ENCODE measurements around the gene RTN4IP1.

RTN4IP1 gene, protein sequence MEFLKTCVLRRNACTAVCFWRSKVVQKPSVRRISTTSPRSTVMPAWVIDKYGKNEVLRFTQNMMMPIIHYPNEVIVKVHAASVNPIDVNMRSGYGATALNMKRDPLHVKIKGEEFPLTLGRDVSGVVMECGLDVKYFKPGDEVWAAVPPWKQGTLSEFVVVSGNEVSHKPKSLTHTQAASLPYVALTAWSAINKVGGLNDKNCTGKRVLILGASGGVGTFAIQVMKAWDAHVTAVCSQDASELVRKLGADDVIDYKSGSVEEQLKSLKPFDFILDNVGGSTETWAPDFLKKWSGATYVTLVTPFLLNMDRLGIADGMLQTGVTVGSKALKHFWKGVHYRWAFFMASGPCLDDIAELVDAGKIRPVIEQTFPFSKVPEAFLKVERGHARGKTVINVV

DNA sequence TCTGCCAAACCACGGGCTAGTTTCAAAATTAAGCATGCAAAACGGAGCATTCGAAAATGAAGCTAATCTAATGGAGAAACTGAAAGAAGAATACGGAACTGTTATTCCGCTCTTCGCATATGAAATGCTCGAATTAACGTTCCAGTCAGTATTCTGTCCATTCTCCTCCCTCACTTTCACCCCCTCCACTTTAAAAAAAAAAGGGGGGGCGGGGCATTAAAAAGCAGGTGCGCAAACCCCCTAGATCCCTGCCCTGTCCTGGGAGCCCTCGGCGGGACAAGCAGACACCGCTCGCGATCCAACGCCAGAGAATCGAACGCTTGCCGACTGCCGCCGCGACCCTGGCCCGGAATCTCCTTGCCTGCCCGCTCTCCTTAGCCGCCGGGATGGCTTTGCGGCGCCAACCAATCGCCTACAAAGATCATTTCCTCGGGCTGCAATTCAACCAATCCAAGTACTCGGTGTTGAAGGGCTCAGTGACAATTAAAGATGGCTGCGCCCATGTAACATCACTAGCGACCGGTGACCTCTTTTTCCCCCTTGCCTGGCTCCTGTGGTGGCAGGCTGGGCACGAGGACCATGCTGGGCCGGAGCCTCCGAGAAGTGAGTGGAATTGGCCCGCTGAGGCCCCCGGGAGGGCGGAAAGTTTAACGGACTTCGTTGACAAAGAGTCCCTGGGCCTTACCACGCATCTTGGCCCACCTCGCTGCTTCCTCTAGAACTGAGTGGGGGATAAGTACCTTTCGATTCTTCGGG, at the start of gene RTN4IP1, which contains the start of gene QRSL1:
RTN4IP1 (minus strand) TSS at position 396 of the 756 bp plus-strand sequence. CDS start 477 bp downstream, outside the sequence.
QRSL1 (plus strand) TSS at position 476 of the 756 bp plus-strand sequence; CDS start at position 580, 104 bp downstream.
- peak; percentile 99 for DNase-seq (ENCODE audit: low spot score)

DNA sequence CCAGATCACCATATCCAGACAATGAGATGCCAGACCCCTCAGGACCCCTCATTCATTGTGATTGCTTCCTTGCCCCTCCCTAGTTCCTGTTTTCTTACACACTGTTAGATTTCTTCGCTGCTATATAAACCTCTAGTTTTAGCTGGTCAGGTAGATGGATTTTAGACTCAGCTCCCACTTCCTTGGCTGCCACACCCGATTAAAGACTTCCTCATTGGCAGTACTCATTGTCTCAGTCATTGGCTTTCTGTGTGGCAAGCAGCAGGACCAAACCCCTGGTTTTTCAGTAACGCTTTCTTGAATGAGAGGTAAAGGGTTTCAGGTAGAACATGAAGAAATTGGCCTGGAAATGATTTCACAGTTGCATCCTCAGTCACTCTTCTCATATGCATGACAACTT, 48.0 kb upstream of the RTN4IP1 start:
- DNase-seq (ENCODE audit: low spot score): no peak

DNA sequence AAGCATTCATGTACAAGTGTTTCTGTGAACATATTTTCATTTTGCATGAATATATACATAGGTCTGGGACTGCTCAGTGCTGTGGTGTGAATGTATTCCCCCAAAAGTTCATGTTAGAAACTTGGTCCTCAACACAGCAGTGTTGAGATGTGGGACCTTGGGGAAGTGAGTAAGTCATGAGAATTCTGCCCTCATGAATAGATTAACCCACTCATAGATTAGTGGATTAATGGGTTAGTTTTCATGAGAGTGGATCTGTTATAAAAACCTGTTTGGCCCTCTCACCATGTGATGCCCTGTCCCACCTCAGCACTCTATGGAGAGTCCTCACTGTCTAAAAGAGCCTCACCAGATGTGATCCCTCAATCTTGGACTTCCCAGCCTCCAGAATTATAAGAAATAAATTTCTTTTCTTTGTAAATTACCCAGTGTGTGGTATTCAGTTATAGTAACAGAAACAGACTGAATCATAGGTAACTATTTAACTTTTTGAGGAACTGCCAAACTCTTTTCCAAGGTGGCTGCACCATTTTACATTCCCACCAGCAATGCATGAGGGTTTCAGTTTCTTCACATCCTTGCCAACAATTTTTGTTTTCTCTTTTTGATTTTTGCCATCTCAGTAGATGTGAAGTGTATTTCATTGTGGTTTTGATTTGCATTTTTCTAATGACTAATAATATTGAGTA, 45.4 kb upstream of the RTN4IP1 start:
- DNase-seq (ENCODE audit: low spot score): no peak

DNA sequence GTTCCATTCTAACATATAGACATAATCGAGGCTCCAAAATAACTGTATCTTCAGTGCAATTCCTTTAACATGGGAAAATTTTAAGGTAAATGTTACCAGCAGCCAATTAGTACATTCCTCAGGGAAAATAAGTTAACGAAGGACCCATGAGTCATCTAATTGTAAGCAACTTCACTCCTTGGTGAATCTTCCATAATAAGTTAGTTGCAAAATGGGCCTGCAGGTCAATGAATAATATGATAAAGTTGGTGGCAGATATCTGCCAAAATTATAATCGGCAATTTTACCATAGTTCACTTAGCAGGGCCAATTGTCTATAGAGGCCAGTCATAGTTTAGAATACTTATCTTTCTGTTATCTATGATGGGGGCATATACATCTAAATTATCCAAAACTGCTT, 42.4 kb upstream of the RTN4IP1 start:
- no peak for DNase-seq (ENCODE audit: low spot score)

DNA sequence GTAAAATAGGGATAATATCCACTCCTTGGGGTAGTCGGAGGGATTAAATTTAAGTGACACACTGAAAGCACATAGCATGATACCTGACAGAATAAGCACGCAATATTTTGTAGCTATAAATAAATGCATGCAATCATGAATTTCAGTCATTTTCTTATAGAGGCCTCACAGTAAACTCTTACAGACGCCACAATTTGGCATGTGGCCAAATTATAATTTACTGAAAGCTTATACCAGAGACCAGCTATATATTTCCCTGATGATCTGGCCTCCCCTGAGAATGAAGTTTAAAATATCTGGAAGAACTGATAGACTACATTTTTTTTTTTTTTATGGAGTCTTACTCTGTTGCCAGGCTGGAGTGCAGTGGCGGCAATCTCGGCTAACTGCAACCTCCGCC, 40.9 kb upstream of the RTN4IP1 start:
- DNase-seq (ENCODE audit: low spot score): no peak

DNA sequence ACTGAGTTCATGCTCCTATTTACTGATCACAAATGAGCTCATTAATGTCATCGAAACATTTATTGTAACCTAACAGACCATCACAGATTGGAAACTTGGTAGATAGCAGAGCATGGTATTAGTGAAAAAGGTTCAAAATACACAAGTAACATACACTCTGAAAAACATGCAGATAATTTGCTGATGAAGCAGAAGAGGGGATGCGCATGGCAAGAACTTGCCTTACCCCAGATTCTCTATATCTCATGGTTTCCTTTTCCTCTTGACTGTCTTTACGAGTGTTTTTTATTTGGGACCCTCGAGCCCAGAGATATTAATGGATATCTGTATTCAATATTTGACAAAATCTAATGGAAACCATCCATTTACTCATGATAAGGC, 37.7 kb upstream of the RTN4IP1 start:
- no peak for DNase-seq (ENCODE audit: low spot score)

DNA sequence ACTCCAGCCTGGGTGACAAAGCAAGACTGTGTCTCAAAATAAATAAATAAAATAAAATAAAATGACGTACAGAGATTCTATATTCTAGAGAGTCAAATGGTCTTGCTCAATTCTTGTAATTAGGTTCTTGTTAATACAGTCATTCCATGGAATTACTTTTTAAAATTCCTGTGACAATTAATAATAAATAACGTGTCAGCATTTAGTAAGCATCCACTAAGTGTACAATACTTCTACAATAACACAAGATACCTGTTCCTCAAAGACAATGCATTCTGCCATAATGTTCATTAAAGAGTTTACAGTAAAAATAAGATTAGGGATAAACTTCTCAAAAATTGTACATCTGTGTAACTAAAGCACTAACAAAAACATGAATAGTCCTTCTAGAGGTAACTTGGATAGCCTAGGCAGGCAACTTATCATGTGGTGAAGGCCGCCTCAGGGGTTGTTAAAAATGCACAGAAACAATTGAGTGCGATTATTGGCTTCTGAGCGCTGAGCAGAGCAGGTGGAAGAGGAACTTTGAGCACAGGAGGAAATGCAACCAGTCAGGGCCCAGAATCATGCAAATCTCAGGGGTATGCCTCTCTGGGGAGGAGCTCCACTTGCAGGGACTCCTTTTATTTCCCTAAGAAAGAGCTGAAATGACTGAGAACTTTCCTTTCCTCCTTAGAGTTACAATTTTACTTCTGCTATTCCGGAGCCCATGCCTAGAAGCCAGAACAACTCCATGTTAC, 37.2 kb upstream of the RTN4IP1 start:
- no peak for DNase-seq (ENCODE audit: low spot score)

DNA sequence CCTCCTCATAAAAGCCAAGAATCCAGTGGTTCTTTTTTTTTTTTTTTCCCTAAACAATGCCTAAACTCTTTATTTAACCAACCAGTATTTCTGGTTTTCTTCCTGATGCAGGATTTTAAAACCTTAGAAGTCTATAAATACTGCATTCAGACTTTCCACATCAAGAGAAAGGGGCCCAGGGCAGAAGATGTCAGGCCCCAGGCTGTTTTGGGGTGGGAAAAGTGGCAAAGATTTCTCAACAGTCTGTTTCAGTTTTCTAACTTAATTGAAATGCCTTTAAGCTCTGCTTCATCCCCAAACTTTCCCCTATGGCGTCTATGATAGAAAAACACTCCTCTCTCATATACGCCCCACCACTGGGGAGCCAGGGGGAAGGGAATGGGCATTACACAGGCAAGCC, 33.2 kb upstream of the RTN4IP1 start:
- DNase-seq (ENCODE audit: low spot score): no peak

DNA sequence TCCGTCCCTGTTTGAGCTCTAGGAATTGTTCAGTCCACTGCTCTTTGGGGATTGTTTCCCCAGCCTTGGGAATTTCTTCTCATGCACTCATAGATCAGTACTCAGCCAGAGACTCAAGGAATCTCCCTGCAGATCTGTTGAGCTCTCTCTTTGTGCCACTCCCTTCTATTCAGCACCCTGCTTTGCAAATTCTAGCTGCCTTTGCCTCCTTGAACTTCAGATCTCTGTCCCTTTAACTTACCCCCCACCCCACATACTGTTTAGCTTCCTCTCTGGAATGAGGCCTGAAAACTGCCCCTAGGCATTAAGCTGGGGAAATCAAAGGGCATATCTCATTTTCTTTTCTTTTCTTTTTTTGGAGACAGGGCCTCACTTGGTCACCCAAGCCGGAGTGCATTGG, 30.6 kb upstream of the RTN4IP1 start:
- no peak for DNase-seq (ENCODE audit: low spot score)

DNA sequence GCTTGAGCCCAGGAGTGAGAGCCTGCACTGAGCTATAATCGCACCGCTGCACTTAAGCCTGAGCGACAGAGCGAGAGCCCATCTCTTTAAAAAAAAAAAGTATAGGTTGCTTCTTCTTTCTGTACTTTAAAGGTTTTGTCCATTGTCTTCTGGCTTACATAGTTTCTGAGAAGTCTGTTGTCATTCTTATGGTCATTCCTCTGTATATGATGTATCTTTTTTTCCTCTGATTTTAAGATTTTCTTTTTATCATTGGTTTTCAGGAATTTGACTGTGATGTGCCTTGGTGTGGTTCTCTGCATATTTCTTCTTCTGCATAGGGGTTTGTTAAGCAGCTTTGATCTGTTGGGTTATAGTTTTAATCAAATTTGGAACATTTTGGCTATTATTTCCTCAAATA, 29.2 kb upstream of the RTN4IP1 start:
- no peak for DNase-seq (ENCODE audit: low spot score)

DNA sequence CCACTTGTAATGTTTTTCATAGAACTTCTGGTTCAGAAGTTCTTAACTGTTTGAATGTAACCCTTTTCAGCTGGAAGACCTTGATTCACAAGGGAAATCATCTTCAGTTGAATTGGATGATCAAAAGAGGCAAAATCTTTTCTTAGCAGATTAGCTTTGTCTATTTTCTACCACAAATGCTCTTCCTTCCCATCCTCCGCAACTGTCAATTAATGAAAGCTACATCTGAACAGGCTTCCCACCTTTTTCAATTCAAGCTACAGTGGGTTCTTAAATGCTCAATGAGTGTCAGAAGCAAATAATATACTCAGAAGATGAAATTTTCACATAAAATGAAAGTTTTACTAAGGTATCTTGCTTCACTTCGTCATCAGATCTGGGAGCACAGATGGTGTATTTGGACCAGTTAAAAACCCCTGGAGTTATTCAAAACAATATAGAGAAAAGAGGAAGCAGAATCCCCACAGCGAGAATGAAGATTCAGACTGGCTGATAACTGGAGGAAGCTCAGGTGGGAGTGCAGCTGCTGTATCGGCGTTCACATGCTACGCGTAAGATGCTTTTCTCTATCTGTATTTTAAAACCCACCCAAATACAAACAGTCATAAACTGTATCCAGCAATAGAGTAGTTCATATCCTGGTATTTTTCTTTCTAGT, 19.5 kb upstream of the RTN4IP1 start:
- DNase-seq (ENCODE audit: low spot score): no peak

DNA sequence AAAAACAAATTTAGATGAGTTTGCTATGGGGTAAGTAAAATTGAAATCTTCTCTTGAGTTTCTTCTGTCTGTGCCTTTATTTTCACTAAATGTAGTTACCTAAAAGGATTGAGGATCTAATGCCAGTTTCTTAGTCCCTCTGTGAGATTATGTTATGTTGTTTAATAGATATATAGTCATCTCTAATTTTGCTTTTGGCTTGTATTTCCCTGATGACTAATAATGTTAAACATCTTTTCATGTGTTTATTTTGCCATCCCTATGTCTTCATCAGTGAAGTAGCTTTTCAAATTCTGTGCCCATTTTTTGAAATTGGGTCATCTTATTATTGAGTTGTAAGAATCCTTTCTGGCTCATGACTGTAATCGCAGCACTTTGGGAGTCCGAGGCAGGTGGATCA, 13.8 kb upstream of the RTN4IP1 start:
- DNase-seq (ENCODE audit: low spot score): no peak

DNA sequence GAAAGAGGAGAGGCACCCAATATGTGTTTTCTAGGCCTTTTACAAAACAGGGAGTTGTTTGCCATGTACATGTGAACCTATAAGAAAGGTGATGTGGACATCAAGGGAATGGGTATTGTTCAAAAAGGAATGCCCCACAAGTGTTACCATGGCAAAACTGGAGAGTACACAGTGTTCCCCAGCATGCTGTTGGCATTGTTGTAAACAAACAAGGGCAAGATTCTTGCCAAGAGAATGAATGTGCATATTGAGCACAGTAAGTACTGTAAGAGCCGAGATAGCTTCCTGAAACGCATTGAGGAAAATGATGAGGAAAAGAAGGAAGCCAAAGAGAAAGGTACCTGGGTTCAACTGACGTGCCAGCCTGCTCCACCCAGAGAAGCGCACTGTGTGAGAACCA, 13.2 kb upstream of the RTN4IP1 start:
- DNase-seq (ENCODE audit: low spot score): no peak

DNA sequence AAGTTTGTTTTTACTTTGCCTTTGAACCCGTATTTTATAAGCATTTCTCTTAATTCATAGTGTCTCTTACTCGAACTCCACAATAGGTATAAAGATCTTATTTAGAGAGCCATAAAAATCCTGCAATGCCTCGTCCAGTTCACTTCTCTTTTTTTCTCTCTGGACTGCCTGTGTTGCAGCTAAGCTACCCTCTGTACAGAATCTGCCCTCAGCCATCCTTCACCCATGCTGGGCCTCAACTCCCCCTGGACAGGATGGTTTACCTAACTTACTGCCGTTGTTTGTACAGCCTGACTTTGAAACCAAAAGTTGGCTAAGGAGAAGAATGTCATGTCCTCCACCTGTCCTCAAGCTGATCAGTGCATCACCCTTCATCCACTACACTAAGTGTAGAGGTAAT, 10.5 kb upstream of the RTN4IP1 start:
- DNase-seq (ENCODE audit: low spot score): no peak

DNA sequence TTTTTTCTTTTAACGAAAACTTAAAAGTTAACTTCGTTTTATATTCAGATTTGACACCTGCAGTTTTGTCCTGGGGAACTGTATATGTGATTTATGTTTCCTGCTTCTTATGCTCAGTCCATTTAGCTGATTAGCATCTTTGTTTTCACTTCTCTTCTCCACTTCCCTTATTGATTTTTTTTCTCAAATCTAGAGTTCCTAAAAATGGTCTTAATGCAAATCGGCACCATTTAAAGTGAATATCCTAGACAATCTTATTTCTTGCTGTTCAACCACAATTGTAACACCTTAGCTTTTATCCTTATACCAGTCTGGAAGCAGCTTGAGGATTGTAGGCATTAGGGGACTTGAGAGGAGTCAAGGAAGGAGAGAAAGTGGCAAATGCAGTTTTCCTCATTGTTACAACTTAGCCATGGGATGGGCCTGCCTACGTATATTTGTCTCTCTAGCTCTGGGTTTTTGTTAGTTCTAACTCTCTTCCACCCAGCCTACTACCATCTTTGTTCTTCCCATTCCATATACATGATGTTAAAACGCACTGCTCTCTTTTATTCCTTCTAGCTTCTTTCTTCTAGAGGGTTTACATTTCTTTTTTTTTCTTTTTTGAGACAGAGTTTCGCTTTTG, 8.5 kb upstream of the RTN4IP1 start:
- no peak for DNase-seq (ENCODE audit: low spot score)

DNA sequence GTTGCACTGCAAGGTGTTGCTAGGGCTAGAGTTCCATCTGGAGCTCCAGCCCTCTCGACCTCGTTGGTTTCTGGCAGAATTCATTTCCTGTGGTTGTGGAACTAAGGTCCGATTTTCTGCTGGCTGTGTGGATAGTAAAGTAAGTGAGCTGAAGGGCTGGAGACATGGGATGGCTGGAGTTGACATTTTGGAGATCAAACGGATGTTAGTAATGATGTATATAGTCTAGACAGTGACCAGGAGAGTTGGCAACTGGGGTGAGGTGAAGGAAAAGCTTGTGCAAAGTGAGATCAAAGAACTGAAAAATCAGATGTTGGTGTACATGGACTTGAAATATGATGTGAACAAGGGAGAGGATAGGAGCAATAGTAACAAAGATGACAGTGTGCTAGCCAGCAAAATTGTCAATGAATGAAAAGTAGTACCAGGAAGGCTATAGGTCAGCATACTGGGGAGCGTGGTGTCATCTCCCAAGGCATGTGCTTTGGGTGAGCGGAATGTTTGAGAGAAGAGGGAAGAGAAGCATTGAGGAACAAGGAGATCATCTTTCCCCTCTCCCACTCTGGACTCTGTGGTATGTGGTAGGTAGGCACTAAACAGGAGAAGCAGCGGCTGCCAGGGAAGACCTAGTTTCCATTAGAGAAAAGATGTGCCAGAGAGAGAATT, 7.9 kb upstream of the RTN4IP1 start:
- DNase-seq (ENCODE audit: low spot score): no peak

DNA sequence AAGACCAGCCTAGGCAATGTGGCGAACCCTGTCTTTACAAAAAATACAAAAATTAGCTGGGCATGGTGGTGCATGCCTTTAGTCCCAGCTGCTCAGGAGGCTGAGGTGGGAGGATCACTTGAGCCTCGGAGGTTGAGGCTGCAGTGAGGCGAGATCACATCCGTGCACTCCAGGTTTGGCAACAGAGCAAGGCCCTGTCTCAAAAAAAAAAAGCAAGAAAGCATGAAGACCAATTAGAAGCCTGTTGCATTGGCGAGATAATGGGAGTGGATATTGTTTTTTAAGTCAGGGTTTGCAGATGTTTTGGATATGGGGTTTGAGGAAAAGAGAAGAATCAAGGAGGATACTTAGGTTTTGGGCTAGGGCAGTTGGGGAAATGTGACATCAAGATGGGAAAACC, 5.3 kb upstream of the RTN4IP1 start:
- no peak for DNase-seq (ENCODE audit: low spot score)

DNA sequence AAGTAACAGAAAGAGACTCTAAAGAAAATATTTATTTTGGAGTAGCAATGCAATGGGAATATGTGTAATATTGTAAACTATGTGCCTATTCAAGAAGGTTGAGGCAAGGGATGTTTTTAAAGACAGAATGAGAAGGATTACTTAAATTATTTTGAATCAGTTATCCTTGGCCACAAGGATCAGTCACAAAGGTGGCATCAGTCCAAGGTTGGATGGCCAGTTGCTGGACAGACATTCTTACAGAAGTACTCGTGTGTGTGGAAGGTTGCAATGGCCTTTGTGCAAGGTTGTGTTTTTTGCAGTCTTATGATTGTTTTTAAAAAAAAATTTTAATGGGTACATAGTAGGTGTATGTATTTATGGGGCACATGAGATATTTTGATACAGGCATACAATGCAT, 2.0 kb upstream of the RTN4IP1 start:
- no peak for DNase-seq (ENCODE audit: low spot score)

DNA sequence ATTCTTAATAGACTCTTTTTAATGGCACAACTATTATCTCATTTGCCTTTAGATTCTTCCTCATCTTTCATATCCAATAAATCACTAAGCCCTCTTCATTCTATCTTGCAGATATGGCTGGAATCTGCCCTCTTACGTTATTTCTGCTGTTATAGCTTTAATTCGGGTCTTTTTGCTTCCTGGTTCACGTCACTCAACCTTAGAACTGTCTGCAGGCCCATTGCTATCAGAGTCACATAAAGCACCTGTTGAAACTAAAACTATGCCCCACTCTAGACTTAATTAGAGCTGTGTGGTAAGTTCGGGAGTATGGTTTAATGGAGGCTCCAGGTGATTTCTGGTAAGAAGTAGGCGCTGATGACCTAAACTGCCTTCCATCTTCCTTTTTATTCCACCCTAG, 1.1 kb upstream of the RTN4IP1 start:
- no peak for DNase-seq (ENCODE audit: low spot score)

DNA sequence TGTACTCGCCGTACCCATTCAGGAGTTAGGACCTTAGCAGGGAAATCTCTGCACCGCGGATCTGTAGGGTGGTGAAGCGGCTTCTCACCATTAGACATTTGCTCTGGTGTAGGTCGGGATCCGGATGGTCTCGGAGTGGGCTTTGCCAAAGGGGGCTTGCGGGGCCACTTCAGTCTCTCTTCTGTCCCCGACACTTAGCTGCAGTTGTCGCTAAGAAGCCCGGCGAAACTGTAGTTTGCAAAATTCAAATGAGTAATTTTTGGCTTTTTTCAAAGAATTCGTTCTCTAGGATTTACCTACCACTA, 513 bp upstream of the RTN4IP1 start:
- DNase-seq (ENCODE audit: low spot score): no peak

DNA sequence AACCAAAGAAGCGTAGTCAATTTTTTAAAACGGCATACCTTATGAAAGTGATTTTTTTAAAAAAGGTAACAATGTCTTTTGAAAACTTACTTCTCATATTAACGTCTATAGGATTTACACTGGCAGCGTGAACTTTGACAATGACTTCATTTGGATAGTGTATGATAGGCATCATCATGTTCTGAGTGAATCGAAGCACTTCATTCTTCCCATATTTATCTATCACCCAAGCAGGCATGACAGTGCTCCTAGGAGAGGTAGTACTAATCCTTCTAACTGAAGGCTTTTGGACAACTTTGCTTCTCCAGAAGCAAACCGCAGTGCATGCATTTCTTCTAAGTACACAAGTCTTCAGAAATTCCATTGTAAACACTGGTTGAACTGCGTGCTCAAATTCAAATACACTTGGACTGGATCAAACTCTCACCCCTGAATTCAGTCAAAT, 618 bp downstream of the RTN4IP1 start:
- DNase-seq (ENCODE audit: low spot score): no peak

Data from GM03348 (cell line).